ENCODE results near the gene TRIM38.
A peak's percentile ranks its signal among the peaks of the same experiment; 100 is the strongest.
"Not testable (repeated sequence)": the region's sequence is repeated elsewhere in the genome, so short reads cannot be mapped to it uniquely, and the experiment has no call there.

The TRIM38 gene

DNA sequence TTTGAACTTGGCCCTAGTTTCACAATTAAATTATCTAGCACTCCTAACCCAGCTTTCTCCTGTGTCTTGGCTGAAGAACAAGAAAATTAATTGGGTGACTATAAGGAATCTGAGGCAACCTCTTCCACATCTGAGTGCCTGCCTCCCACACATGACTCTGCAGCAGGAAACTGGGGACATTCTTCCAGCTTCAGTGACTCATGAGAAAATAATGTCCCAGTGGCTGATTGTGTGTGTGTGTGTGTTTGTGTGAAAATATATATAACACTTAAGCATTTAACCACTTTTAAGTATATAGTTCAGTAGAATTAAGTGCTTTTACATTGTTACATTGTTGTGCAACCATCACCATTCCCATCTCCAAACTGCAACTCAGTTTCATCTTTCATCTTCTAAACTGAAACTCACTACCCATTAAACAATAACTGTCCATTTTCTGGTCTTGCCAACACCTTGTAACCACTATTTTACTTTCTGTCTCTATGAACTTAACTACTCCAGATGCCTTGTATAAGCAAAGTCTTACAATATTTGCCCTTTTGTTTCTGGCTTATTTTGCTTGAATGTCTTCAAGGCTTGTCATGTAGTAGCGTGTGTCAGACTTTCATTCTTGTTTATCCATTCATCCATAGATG is 8.7 kb downstream of the TRIM38 start:
- no peak for DNase-seq (ENCODE audit: low spot score)

DNA sequence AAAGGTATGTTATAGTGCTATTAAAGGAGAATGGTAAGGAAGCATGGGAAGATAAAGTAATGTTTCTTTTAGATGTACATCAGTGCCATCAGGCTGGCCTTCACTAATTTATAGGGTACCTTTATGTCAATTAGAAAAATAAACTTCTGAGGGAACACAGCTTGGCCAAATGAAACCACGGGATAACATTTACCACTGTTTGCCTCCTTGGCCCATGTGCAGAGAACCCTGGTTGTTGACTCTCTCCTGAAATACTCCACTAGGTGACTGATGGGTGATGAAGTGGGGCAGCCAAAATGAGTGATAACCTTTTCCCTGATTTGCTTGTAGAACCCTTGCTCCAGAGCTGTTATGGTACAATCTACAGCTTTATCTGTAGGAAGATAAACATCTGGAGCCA is 9.5 kb downstream of the TRIM38 start:
- DNase-seq (ENCODE audit: low spot score): no peak

DNA sequence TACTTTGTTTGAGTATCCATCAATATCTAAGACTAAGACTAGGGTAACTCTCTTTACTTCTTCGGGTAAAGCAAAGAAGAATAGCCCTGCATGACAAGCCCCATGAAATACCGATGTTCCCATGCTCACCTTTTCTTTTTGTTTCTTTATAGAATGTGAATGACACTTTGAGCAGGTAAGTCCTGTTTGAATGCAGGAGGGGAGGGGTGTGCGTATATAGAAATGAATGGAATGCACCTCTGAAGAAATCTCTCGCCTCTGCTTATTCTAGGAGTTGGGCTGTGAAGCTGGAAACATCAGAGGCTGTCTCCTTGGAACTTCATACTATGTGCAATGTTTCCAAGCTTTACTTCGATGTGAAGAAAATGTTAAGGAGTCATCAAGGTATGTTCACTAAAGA is 10.3 kb downstream of the TRIM38 start:
- DNase-seq (ENCODE audit: low spot score): no peak

DNA sequence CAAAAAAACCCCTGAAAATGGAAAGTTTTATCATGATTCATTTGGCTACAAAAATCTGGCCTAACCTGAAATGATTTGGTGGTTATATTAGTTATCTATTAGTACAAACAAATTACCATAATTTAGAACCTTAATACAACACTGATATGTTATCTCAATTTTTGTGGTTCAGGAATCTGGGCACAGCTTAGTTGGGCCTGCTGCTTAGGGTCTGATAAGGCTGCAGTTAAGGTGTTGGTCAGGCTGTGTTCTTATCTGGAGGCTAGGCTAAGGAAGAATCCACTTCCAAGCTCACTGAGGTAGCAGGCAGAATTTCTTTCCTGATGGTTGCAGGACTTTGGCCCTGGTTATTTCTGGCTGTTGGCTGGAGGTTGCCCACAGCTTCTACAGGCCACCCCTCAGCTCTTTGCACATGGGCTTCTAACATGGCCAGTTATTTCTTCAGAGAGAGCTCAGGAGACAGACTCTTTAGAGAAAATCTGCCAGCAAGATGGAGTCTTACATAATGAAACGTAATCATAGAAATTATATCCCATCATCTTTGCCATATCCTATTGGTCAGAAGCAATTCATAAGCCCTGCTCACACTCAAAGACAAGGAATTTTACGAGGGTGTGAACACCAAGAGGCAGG is 11.4 kb downstream of the TRIM38 start:
- DNase-seq (ENCODE audit: low spot score): no peak

DNA sequence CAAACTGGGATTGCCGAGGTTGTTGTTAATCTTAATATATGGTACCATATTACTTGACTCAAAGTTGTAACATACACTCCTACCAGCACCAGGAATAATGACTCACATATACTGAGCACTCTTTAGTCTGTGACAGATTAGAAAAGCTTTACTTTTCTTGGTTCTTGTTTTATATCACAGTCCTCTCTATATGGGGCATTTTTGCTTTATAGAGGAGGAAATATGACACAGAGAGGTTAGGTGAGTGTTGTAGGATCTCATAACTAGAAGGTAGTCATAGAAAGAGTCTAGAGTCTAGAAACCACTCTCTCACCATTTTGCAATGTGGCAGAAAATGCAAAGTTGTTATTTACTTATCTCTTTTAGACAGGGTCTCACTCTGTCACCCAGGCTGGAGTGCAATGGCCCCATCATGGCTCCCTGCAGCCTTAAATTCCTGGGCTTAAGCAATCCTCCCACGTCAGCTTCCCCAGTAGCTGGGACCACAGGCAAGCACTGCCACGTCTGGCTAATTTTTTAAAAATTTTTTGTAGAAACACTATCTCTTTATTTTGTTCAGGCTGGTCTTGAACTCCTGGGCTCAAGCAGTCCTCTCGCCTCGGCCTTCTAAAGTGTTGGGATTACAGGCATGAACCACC is 13.4 kb downstream of the TRIM38 start:
- DNase-seq (ENCODE audit: low spot score): no peak

DNA sequence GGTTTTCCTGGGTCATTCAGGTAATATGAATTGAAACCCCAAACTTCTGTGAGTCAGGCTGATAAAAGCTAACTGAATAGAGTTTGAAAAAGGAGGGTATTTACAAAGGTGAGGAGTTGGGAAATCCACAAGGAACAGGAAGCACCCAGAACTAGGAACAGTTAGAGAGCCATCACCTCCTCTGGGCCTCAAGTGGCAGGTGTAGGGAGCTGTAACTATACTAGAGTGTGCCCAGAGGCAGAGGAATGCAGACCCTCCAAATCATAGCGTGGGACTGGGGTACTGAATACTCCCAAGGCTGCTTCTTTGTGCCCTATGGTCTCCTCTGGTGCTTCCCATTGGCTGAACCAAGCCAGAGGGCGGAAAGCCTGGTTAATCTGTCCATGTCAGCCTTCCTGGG is 18.3 kb downstream of the TRIM38 start:
- no peak for DNase-seq (ENCODE audit: low spot score)

DNA sequence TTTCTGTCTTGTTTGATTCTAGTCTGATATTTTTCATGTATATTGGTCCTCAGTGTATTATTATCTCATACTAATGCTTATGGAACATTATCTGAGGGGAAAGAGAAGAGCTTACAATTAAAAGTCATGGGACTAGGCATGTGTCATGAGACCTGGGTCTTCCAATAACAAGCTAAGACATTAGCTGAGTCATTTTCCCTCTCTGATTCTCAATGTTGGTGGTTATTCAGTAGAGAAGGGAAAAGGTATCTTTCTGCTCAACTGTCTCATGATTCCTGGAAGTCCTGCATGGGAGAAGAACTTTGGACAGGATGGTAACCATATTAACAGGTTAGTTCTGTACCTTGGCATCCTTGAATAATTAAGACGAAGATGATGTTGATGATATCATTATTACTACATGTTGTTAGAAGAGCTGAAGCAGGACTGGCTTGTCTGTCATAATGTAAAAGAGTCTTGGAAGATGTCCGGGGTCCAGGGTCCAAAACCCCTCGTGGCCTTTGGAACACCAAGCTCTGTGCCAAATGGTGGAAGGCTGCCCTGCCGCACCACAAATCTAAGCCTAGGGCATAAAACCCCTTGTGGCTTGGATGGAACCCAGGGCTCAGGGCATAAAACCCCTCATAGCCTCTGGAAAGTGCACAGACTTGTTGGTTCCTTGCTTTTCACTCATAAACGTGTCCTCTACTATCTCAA is 19.1 kb downstream of the TRIM38 start:
- no peak for DNase-seq (ENCODE audit: low spot score)

DNA sequence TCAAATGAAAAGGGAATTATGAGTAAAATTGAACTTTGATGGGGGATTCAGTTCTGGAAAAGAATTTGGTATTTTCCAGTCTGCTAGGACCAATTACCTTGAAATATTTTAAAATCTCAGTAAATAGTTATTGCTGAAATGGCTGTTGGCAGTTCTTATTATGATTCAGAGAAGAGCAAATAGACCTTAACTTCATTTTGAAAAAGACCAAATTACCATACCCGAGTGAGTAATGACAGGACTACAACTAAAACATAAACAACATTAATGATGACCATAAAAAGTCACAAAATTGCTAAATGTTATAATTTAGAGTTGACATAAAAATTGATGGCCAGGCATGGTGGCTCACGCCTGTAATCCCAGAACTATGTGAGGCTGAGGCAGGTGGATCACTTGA is 21.7 kb downstream of the TRIM38 start:
- DNase-seq (ENCODE audit: low spot score): no peak

DNA sequence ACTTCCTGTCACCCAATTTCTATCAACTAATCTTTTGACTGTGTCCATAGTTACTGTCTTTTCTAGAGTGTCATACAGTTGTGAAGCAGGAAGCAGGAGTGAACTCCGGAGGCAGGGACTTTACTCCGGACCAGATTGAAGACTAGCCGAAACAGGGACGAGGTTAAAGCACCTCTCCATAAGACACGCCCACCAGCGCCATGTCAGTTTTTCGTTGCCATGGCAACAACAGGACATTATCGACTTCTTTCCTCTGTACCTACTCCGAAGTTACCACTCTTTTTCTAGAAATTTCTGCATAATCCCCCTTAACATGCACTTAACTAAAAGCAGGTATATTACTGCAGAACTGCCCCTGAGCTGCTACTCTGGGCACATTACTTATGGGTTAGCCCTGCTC is 25.2 kb downstream of the TRIM38 start:
- no peak for DNase-seq (ENCODE audit: low spot score)

DNA sequence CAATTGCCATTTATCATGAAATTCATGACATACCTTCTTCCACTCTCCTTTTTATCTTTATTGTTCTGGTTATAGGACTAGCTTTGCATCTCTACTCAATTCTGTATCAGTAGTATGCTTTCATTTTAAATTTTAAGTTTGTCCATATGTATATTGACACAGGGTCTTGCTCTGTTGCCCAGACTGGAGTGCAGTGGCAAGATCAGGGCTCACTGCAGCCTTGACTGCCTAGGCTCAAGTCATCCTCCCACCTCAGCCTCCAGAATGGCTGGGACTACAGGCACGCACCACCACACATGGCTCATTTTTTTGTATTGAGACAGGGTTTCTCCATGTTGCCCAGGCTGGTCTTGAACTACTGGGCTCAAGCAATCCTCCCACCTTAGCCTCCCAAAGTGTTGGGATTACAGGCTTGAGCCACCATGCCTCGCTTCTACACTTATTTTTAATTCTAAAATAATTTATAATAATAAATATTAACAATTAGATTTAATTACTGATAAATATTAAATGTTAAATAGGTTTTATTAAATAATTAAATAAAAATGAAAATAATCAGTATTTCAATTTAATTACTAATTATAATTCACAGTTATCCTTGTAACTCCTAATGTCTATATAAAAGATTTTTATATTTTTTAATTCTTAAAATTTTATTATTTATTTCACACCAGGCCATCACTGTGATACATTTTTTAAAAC is 27.7 kb downstream of the TRIM38 start:
- no peak for DNase-seq (ENCODE audit: low spot score)

DNA sequence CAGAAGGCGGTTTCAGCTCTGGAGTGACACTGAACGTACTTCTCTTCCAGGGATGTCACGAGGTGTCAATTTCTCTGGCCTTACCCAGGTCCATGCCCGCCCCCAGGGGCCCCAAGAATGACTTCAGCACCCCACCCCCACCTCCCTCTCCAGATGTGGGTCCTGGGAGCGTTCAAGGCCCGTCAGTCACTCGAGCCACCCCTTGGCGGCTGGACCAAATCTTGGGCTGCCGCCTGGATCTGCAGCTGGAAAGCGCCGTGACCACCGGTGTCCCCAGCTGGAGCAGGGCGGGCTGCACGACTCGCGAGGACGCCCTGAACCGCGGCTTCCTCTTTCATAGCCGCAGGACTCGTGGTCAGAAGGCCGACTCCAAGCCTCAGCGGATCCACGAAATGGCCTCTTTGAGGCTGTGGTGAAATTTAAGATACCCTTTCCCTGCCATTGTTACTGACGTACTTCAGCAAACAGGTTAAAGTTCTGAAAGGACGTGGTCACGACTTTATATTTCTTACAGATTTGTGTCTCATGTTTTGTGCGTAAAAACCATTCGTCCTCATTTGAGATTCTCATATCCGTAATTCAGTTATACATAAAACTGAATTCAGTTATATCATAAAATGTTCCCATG is 29.3 kb downstream of the TRIM38 start:
- peak; percentile 35 for DNase-seq (ENCODE audit: low spot score)

DNA sequence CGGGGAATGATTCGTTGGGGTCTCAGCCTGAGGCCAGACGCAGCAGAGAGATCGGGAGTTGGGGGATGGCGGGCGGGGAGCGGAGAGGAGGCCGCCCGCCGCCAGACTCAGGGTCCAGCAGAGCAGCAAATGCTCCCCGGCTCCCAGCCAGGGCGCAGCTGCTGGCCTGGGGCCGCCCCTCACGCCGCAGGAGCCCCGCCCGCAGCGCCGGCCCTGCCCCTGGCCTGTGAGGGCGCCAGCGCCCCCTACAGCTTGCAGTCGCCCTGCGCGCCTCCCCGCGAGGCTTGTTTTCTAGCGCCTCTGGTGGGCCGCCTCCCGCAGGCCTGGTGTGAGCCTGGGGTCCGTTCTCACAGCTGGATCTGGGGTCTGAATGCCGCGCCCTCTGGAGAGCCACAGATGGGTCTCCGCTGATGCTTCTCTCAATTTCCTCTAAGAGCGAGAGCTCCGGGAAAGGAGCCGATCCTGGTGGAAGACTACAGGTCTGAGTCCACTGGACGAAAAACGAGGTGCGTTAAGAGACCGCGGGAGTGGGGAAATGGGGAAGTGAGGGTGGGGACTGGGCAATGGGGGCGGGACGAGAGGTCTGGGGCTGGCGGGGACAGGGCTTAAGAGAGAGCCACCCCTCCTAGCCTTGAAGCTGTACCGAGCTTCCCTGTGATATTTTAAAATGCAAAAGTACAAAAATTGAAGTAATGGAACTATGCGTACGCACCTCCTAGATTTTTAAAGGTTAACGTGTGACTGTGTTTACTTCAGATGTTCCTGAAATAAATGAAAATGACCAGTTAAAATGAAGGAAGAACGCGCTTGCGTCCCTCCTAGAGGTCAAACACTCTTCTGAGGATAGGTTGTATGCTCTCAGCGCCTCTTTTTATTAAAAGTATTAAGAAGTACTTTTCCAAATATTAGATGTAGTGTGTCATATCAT is 30.1 kb downstream of the TRIM38 start:
- peak; percentile 92 for DNase-seq (ENCODE audit: low spot score)

DNA sequence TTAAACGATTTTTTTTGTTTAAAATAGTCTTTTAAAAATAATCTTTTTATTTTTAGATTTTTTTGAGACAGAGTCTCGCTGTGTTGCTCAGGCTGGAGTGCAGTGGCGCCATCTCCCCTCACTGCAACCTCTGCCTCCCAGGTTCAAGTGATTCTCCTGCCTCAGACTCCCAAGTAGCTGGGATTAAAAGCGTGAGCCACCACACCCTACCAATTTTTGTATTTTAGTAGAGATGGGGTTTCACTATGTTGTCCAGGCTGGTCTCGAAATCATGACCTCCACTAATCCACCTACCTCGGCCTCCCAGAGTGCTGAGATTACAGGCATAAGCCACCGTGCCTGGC is 30.7 kb downstream of the TRIM38 start:
- not testable (repeated sequence) for DNase-seq (ENCODE audit: low spot score)

DNA sequence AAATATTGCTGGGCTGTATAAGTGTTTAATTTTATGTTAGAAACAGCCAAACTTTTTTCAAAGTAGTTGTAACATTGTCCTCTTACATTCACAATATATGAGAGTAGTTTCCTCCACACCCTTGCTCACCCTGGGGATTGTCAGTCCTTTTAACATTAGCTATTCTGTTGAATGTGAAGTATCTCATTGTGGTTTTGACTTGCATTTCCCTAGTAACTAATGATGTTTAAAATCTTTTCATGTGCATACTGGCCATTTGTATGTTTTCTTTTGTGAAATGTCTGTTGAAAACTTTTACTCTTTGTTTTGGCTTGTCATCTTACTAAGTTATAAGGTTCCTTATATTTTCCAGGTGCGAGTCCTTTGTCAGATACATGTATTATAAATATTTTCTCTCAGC is 32.9 kb downstream of the TRIM38 start:
- no peak for DNase-seq (ENCODE audit: low spot score)

DNA sequence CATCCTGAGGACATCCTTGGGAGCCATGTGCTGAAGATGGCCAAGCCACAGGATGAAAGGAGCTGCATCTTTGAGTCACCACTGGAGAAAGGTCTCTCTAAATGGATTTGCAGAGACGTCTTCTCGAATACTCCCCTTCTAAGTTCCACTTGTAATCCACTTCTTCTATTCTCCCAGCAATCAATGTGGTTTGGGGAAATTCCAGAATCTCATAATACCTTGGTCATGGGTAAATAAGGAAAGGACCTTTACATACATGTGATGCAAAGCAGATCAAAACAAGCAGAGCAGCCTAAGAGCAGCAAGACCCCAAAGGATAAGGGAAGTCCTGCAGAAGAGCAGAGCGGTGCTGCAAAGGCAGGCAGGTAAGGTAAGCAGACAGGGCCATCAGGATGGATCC is 35.3 kb downstream of the TRIM38 start:
- DNase-seq (ENCODE audit: low spot score): no peak

DNA sequence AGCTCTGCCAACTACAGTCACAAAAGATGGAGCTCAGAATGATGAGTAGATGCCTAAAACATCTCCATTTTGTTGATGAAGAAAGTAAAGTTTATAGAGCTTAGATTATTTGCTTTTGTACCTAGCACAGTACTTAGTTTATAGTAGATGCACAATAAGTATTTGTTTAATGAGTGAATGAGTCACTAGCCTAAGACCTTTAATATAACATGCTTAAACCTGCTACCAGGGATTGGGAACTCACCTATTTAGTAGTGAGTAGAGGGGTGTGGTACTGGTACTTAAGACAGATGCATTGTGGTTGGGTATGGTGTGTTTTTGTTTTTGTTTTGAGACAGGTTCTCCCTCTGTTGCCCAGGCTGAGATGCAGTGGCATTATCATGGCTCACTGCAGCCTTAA is 35.8 kb downstream of the TRIM38 start:
- no peak for DNase-seq (ENCODE audit: low spot score)

DNA sequence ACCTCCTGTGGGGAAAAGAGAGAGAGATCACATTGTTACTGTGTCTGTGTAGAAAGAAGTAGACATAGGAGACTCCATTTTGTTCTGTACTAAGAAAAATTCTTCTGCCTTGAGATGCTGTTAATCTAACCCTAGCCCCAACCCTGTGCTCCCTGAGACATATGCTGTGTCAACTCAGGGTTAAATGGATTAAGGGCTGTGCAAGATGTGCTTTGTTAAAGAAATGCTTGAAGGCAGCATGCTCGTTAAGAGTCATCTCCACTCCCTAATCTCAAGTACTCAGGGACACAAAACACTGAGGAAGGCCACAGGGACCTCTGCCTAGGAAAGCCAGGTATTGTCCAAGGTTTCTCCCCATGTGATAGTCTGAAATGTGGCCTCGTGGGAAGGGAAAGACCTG is 36.6 kb downstream of the TRIM38 start:
- DNase-seq (ENCODE audit: low spot score): not testable (repeated sequence)

DNA sequence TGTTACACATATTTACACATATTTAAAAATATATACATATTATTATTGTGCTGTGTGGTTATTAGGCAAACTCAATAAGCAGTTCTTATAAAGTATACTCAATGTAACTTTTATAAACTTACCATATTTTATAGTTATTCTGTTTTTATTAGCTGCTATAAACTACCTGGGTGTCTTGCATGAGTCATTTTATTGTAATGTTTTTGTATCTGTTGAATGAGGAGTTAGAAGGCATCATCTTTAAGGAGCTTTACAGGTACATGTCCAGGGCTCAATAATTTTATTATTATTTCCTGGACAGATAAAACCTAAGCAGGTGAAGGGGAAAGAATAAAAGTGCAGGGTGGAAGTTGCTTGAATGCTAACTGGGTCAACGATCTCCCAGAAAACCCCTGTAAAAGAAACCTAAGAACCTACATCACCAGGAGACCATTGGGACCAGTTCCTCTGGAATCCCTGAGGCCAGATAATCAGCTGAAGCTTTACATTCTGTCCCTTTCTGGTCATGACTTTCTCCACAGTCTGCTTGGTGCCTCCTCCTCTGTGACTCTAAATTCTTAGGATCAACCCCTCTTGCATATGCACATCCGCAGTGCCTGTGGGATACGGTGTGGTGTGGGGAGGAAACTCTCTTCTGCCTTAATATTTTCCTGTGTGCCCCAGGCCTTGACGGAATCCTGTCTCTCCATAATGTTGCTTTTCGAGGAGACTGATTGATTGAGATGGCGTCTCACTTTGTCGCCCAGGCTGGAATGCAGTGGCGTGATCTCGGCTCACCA is 38.0 kb downstream of the TRIM38 start:
- no peak for DNase-seq (ENCODE audit: low spot score)

DNA sequence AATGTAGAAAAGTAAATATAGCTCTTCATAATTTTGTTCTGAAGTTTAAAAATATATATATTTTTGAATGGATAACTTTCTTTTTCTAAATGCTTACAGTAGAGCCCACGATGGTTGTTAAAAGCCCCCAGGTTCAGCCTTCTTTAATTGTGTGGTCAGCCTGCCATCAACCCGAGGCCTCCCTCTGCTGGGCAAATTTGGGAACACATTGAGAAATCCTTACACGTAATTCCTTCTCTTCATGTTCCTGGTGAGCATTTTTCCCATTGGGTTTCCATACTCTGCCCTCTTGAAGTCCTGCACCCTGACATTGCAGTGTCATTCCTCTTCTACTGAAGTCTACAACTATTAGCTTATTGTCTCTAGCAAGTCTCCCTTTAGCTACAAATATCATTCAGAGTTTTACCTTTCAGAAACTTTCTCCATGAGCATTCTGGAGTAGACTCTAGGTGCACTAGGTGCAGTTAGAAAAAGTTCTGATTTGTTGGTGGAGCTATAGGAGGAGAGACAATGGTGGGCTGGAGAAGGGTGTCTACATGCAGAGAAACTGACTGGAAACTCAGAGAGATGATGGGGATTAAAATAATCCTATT is 40.6 kb downstream of the TRIM38 start:
- peak; percentile 50 for DNase-seq (ENCODE audit: low spot score)

Measured in CD4-positive, alpha-beta T cell treated with Interleukin-2 at 100 ng/mL for 4 hours (primary cell).